Ovary (tissue), 3 donors: Measurements from ENCODE around the gene HIGD2B.
"Not testable (repeated sequence)": the region's sequence is repeated elsewhere in the genome, so short reads cannot be mapped to it uniquely, and the experiment has no call there.

ENCODE experiments used
- CTCF ChIP-seq, 3 donors: fragments of 450-650 bp in 2 of 3; fragments of 200-600 bp in 1 of 3; IDR thresholded peaks; one replicate each; pipeline versions ENCODE4 v1.5.1 to v1.8.0; 2016 to 2022; ENCODE audit warnings: antibody characterized with exemption in 3 of 3, mild to moderate bottlenecking in 1 of 3
- EP300 ChIP-seq: sonication (generic); formaldehyde crosslinking; IDR thresholded peaks from one replicate; pipeline ENCODE4 v1.6.1; 2017; ENCODE audit warnings: antibody characterized with exemption
- POLR2A ChIP-seq: fragments of 450-650 bp; IDR thresholded peaks from one replicate; pipeline ENCODE4 v1.6.1; 2017; ENCODE audit warnings: antibody characterized with exemption, mild to moderate bottlenecking, moderate library complexity
- donor health status: DM: no; HTN: no; CAD: no.

GRCh38 chr15:72661081-72661480 is 24.9 kb downstream of the HIGD2B start:
- TF ChIP-seq CTCF (IDR thresholded peaks at IDR 0.05); POLR2A; EP300: not testable (repeated sequence)
